Mesenchymal stem cell (in vitro differentiated cells and primary cell): ENCODE results near the gene EFCAB7. TPM values are rescaled to one million over a fixed set of nuclear protein-coding genes. Genes with fewer than 3 reads are reported as not detected.

Source experiments
- DNase-seq: peaks from one replicate; pipeline ENCODE4 v3.0.0-alpha.2; 2013
- H2AFZ ChIP-seq: one replicate; pipeline ENCODE4 v1.6.1; 2013; ENCODE audit warnings: low read depth, mild to moderate bottlenecking, control low read depth, inconsistent platforms, low read length, moderate library complexity
- H2AK5ac ChIP-seq: 2 replicates; pipeline ENCODE4 v1.6.1; 2013; ENCODE audit warnings: low read length, moderate library complexity, mild to moderate bottlenecking, inconsistent platforms; ENCODE audit not compliant: severe bottlenecking
- H2BK120ac ChIP-seq: one replicate; pipeline ENCODE4 v1.6.1; 2013; ENCODE audit warnings: low read depth, mild to moderate bottlenecking, inconsistent platforms, low read length, moderate library complexity
- H2BK12ac ChIP-seq, 2 experiments: one replicate each; pipeline ENCODE4 v1.6.1; 2013; ENCODE audit warnings: inconsistent platforms in 2 of 2, low read length in 2 of 2, mild to moderate bottlenecking in 2 of 2, moderate library complexity in 2 of 2, control low read depth in 1 of 2
- H2BK15ac ChIP-seq: one replicate; pipeline ENCODE4 v1.6.1; 2013; ENCODE audit warnings: mild to moderate bottlenecking, low read depth, inconsistent platforms; ENCODE audit not compliant: poor library complexity, severe bottlenecking
- H2BK5ac ChIP-seq: 2 replicates; pipeline ENCODE4 v1.6.1; 2013; ENCODE audit warnings: low read depth, mild to moderate bottlenecking, low read length, control low read depth, inconsistent platforms; ENCODE audit not compliant: poor library complexity, severe bottlenecking
- H3K14ac ChIP-seq, 2 experiments: one replicate each; pipeline ENCODE4 v1.6.1; 2013; ENCODE audit warnings: inconsistent platforms in 2 of 2, low read length in 2 of 2, control low read depth in 1 of 2, mild to moderate bottlenecking in 1 of 2, moderate library complexity in 1 of 2
- H3K18ac ChIP-seq, 2 experiments: one replicate each; pipeline ENCODE4 v1.6.1; 2013; ENCODE audit warnings: inconsistent platforms in 2 of 2, low read length in 2 of 2, control low read depth in 1 of 2, low read depth in 1 of 2, mild to moderate bottlenecking in 1 of 2
- H3K23ac ChIP-seq, 2 experiments: one replicate each; pipeline ENCODE4 v1.6.1; 2013; ENCODE audit warnings: inconsistent platforms in 2 of 2, low read length in 2 of 2, mild to moderate bottlenecking in 2 of 2, moderate library complexity in 2 of 2, control low read depth in 1 of 2
- H3K27ac ChIP-seq: 2 replicates; pipeline ENCODE4 v1.5.1; 2013; ENCODE audit warnings: mild to moderate bottlenecking, moderate library complexity, low read length, control low read depth, inconsistent platforms; ENCODE audit not compliant: poor library complexity, severe bottlenecking
- H3K27me3 ChIP-seq, 2 experiments: 2 replicates each; pipeline versions ENCODE4 v1.6.1 to v1.7.0; 2013; ENCODE audit warnings: low read length in 2 of 2, mild to moderate bottlenecking in 2 of 2, moderate library complexity in 2 of 2, control low read depth in 1 of 2, inconsistent platforms in 1 of 2; ENCODE audit not compliant: control insufficient read depth in 1 of 2, insufficient read depth in 1 of 2
- H3K36me3 ChIP-seq, 2 experiments: 2 replicates each; pipeline versions ENCODE4 v1.6.1 to v1.7.0; 2013; ENCODE audit warnings: low read length in 2 of 2, control low read depth in 1 of 2, inconsistent platforms in 1 of 2, low read depth in 1 of 2, mild to moderate bottlenecking in 1 of 2; ENCODE audit not compliant: insufficient read depth in 2 of 2, control insufficient read depth in 1 of 2
- H3K4ac ChIP-seq, 2 experiments: one replicate each; pipeline ENCODE4 v1.6.1; 2013; ENCODE audit warnings: inconsistent platforms in 2 of 2, low read length in 2 of 2, mild to moderate bottlenecking in 2 of 2, moderate library complexity in 2 of 2, control low read depth in 1 of 2, low read depth in 1 of 2
- H3K4me1 ChIP-seq: 2 replicates; pipeline ENCODE4 v1.6.1; 2013; ENCODE audit warnings: low read depth, low read length, control low read depth; ENCODE audit not compliant: control insufficient read depth, insufficient read depth
- H3K4me2 ChIP-seq: 2 replicates; pipeline ENCODE4 v1.6.1; 2013; ENCODE audit warnings: low read length, mild to moderate bottlenecking, inconsistent platforms; ENCODE audit not compliant: poor library complexity, severe bottlenecking
- H3K4me3 ChIP-seq, 2 experiments: 2 replicates each; pipeline versions ENCODE4 v1.5.1 to v1.7.0; 2013; ENCODE audit warnings: low read length in 2 of 2, mild to moderate bottlenecking in 2 of 2, control low read depth in 1 of 2, low read depth in 1 of 2; ENCODE audit not compliant: insufficient read depth in 1 of 2
- H3K79me1 ChIP-seq: replicated peaks from 2 replicates; pipeline ENCODE4 v1.6.1; 2013; ENCODE audit warnings: mild to moderate bottlenecking, control low read depth, low read length, inconsistent platforms; ENCODE audit not compliant: poor library complexity, severe bottlenecking
- H3K9ac ChIP-seq: 2 replicates; pipeline ENCODE4 v1.7.0; 2013; ENCODE audit warnings: mild to moderate bottlenecking, low read length, moderate library complexity
- H3K9me3 ChIP-seq: 2 replicates; pipeline ENCODE4 v1.7.0; 2013; ENCODE audit warnings: mild to moderate bottlenecking, low read length; ENCODE audit not compliant: control insufficient read depth
- H4K8ac ChIP-seq: one replicate; pipeline ENCODE4 v1.6.1; 2013; ENCODE audit warnings: inconsistent platforms, mild to moderate bottlenecking, low read length, moderate library complexity
- H4K91ac ChIP-seq: one replicate; pipeline ENCODE4 v1.6.1; 2013; ENCODE audit warnings: mild to moderate bottlenecking, low read length, inconsistent platforms
- WGBS: methylation state at CpG from one replicate; pipeline ENCODE4 v1.1.7; 2013; ENCODE audit warnings: mixed read lengths; 5-methylcytosine and 5-hydroxymethylcytosine counted together
- polyA plus RNA-seq, 2 experiments: library from polyadenylated mRNA; stranded (reverse); fragments of 200-250 nt; gene quantifications; one replicate each; pipeline ENCODE4 v1.2.3, GENCODE V29; 2013

The EFCAB7 gene, protein sequence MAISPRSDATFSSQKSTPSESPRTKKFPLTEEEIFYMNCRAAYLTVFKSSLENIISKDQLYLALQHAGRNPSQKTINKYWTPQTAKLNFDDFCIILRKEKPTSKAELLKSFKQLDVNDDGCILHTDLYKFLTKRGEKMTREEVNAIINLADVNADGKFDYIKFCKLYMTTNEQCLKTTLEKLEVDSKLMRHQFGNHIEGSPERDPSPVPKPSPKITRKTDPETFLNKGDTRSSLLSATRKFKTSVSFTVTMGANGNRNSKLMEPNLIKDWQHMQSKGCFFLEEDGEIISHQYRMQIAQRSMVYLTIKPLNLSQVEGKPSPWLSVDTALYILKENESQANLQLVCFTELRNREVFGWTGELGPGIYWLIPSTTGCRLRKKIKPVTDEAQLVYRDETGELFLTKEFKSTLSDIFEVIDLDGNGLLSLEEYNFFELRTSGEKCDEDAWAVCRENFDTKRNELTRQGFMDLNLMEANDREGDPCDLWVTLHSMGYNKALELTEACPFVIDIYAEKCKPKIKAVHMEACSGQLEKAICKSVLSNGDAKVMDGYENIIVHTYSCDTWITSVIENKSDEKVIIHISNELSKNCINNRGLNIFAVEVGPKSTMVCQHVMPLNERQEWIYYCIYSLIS
- polyA plus RNA-seq (2013, experiment 1 of 2), result 5.2 TPM
- polyA plus RNA-seq (2013, experiment 2 of 2), result 4.4 TPM

GRCh38 chr1:63522891-63523728 lies at the start of gene EFCAB7, which contains the start of gene ITGB3BP:
TSS of gene EFCAB7 (plus strand) at chr1:63523525. CDS start at chr1:63525573, 2,048 bp downstream.
TSS of gene ITGB3BP (minus strand) at chr1:63523225. CDS start at chr1:63523133, 92 bp downstream.
- Histone ChIP-seq H2AFZ (peak within 1 kb of the TSS; percentile 74), H3K4me2 (peak within 1 kb of the TSS; percentile 80), H4K91ac (peak within 1 kb of the TSS; percentile 90), H3K4ac (peak within 1 kb of the TSS in 1 of 2 experiments; percentile 57), H2AK5ac (no peak within 1 kb of the TSS), H4K8ac (peak within 1 kb of the TSS; percentile 97), H3K4me1 (no peaks in the 10 kb centered on the region), H3K14ac (no peak within 1 kb of the TSS), H3K9me3 (no peaks in the 10 kb centered on the region), H2BK12ac (peak within 1 kb of the TSS in 1 of 2 experiments; percentile 50), H3K27me3 (no peaks in the 10 kb centered on the region), H2BK120ac (peak within 1 kb of the TSS; percentile 97), H3K79me1 (peaks cover 3% of the 10 kb centered on the region), H3K9ac (peak within 1 kb of the TSS; percentile 98), H3K18ac (peak within 1 kb of the TSS; percentile 63 to 79), H3K4me3 (peak within 1 kb of the TSS; percentile 55 to 96), H3K27ac (peak within 1 kb of the TSS; percentile 92), H3K23ac (no peak within 1 kb of the TSS), H3K36me3 (peaks cover 0 to 25% of the 10 kb centered on the region in 2 experiments), H2BK15ac (no peak within 1 kb of the TSS), H2BK5ac (no peak within 1 kb of the TSS)
- under 1% methylated on average over 47 of the region's 50 CpGs for WGBS
- peak; percentile 97 for DNase-seq

- no peak overlapping the region for H3K14ac ChIP-seq
- H2BK12ac ChIP-seq, result no peak overlapping the region
- H3K18ac ChIP-seq, result no peak overlapping the region
- no peak overlapping the region for H2AFZ ChIP-seq
- H3K9me3 ChIP-seq, result no peaks in the 10 kb centered on the region
- no peak overlapping the region for H2AK5ac ChIP-seq
- no peak overlapping the region for H2BK5ac ChIP-seq
- peaks cover 2 to 4% of the 10 kb centered on the region in 2 experiments for H3K36me3 ChIP-seq
- H2BK120ac ChIP-seq, result no peak overlapping the region
- WGBS, result 74% methylated on average over 5 of the region's 7 CpGs
- no peak overlapping the region for H3K27ac ChIP-seq
- H3K9ac ChIP-seq, result no peak overlapping the region
- H3K4me2 ChIP-seq, result no peak overlapping the region
- no peak overlapping the region for H4K91ac ChIP-seq
- H3K79me1 ChIP-seq, result no peaks in the 10 kb centered on the region
- no peak overlapping the region for H3K4me3 ChIP-seq
- H3K27me3 ChIP-seq, result no peaks in the 10 kb centered on the region
- no peak overlapping the region for H4K8ac ChIP-seq
- H3K4ac ChIP-seq, result no peak overlapping the region
- no peak overlapping the region for H2BK15ac ChIP-seq
- H3K4me1 ChIP-seq, result no peaks in the 10 kb centered on the region
- peak; percentile 28 for DNase-seq
- H3K23ac ChIP-seq, result no peak overlapping the region
Measured at GRCh38 chr1:63475761-63476160, 47.6 kb upstream of the EFCAB7 start.

DNA sequence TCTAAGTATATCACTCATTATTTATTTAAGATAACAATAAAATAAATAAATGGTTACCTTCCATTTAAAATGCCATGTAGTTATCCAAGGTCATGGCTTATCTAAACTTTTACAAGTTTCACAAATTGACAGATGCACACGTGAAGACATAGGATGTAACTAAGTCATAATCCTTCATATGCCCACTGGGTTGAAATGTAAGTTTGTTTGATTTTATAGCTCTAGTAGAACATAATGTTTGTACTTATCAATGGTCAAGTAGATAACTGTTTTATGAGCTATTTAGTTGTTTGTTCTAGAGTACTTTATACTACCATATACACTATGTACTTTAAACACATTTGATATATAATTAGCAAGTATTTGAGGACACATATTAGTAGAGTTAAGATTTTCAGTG lies 43.3 kb upstream of the EFCAB7 start:
- H3K4ac ChIP-seq, result no peak overlapping the region
- no peak overlapping the region for H4K8ac ChIP-seq
- H2BK5ac ChIP-seq, result no peak overlapping the region
- no peak overlapping the region for H3K23ac ChIP-seq
- no peak overlapping the region for H3K9ac ChIP-seq
- WGBS, result 100% methylated on average over 1 of the region's 1 CpG
- no peak overlapping the region for H3K27ac ChIP-seq
- no peak overlapping the region for H2AK5ac ChIP-seq
- H3K4me1 ChIP-seq, result no peaks in the 10 kb centered on the region
- no peaks in the 10 kb centered on the region for H3K27me3 ChIP-seq
- no peak for DNase-seq
- H3K4me3 ChIP-seq, result no peak overlapping the region
- H2BK12ac ChIP-seq, result no peak overlapping the region
- no peak overlapping the region for H3K4me2 ChIP-seq
- H2AFZ ChIP-seq, result no peak overlapping the region
- H3K9me3 ChIP-seq, result no peaks in the 10 kb centered on the region
- no peak overlapping the region for H2BK120ac ChIP-seq
- H4K91ac ChIP-seq, result no peak overlapping the region
- H3K79me1 ChIP-seq, result no peaks in the 10 kb centered on the region
- H2BK15ac ChIP-seq, result no peak overlapping the region
- no peak overlapping the region for H3K18ac ChIP-seq
- H3K14ac ChIP-seq, result no peak overlapping the region
- H3K36me3 ChIP-seq, result peaks cover 2 to 4% of the 10 kb centered on the region in 2 experiments
